IMR-90 (cell line): ENCODE data around the gene SLC4A8. TPM values are rescaled to one million over a fixed set of nuclear protein-coding genes. Genes with fewer than 3 reads are reported as not detected.

Source experiments
- ATAC-seq: fragments of 200-7000 bp; cut with Tn5 transposase; 2 replicates; pipeline ENCODE4 v1.9.1; 2020; ENCODE audit warnings: low read depth, mild to moderate bottlenecking, moderate library complexity
- BruUV-seq: library from RNA; stranded (reverse); fragments of 400-500 nt; replicated peaks from 2 replicates; lab custom pipeline; 2021; lab: Mats Ljungman, UMichigan
- CTCF ChIA-PET: fragments of 300-600 bp; formaldehyde crosslinking; extraction: SDS; loops from one replicate; lab custom pipeline; 2021; ENCODE audit warnings: antibody characterized with exemption; lab: Yijun Ruan, JAX
- POLR2A ChIA-PET: fragments of 300-600 bp; sonication (Branson Sonifier 250); formaldehyde crosslinking; loops from one replicate; lab custom pipeline; 2022; ENCODE audit warnings: antibody characterized with exemption; ENCODE audit not compliant: unreplicated experiment; lab: Charles Lee
- DNase-seq: peaks from one replicate; pipeline ENCODE4 v3.0.0; 2013
- H2AFZ ChIP-seq: replicated peaks from 2 replicates; pipeline ENCODE3; 2013; ENCODE audit warnings: low read length, mild to moderate bottlenecking; ENCODE audit not compliant: poor library complexity
- H2AK5ac ChIP-seq: 2 replicates; pipeline ENCODE4 v1.6.1; 2013; ENCODE audit warnings: low read depth, low read length, inconsistent platforms
- H2AK9ac ChIP-seq: replicated peaks from 2 replicates; pipeline ENCODE3; 2013; ENCODE audit warnings: mild to moderate bottlenecking, low read depth, low read length, moderate library complexity; ENCODE audit not compliant: poor library complexity
- H2BK120ac ChIP-seq: 2 replicates; pipeline ENCODE4 v1.6.1; 2013; ENCODE audit warnings: low read depth, low read length, inconsistent platforms
- H2BK15ac ChIP-seq: 3 replicates; pipeline ENCODE4 v1.6.1; 2013; ENCODE audit warnings: low read depth, low read length, inconsistent platforms
- H2BK20ac ChIP-seq: 2 replicates; pipeline ENCODE4 v1.6.1; 2013; ENCODE audit warnings: low read depth, mild to moderate bottlenecking, inconsistent platforms, low read length, moderate library complexity
- H2BK5ac ChIP-seq: 2 replicates; pipeline ENCODE4 v1.6.1; 2013; ENCODE audit warnings: mild to moderate bottlenecking, low read depth, low read length, inconsistent platforms; ENCODE audit not compliant: poor library complexity, severe bottlenecking
- H3K14ac ChIP-seq: replicated peaks from 2 replicates; pipeline ENCODE4 v1.6.1; 2013; ENCODE audit warnings: low read depth, low read length, inconsistent platforms
- H3K18ac ChIP-seq: 2 replicates; pipeline ENCODE4 v1.6.1; 2013; ENCODE audit warnings: low read depth, low read length, control low read depth
- H3K23ac ChIP-seq: 2 replicates; pipeline ENCODE4 v1.6.1; 2013; ENCODE audit warnings: low read depth, low read length, inconsistent platforms
- H3K27ac ChIP-seq: 2 replicates; pipeline ENCODE4 v1.5.1; 2013; ENCODE audit warnings: mild to moderate bottlenecking, control low read depth, low read length; ENCODE audit not compliant: insufficient read depth
- H3K27me3 ChIP-seq: 2 replicates; pipeline ENCODE4 v1.6.1; 2013; ENCODE audit warnings: low read length; ENCODE audit not compliant: control insufficient read depth, insufficient read depth
- H3K36me3 ChIP-seq: 2 replicates; pipeline ENCODE4 v1.6.1; 2013; ENCODE audit warnings: low read length, mixed read lengths; ENCODE audit not compliant: control insufficient read depth, insufficient read depth
- H3K4ac ChIP-seq: 2 replicates; pipeline ENCODE4 v1.6.1; 2013; ENCODE audit warnings: low read depth, low read length, inconsistent platforms
- H3K4me1 ChIP-seq: 2 replicates; pipeline ENCODE4 v1.6.1; 2013; ENCODE audit warnings: low read length, mixed read lengths; ENCODE audit not compliant: control insufficient read depth, insufficient read depth
- H3K4me2 ChIP-seq: 2 replicates; pipeline ENCODE4 v1.6.1; 2013; ENCODE audit warnings: low read depth, mild to moderate bottlenecking, control low read depth, low read length, moderate library complexity
- H3K4me3 ChIP-seq: 2 replicates; pipeline ENCODE4 v1.5.1; 2013; ENCODE audit warnings: low read depth, mild to moderate bottlenecking, control low read depth, low read length, moderate library complexity; ENCODE audit not compliant: insufficient read depth
- H3K56ac ChIP-seq: 2 replicates; pipeline ENCODE4 v1.6.1; 2013; ENCODE audit warnings: low read length, inconsistent platforms; ENCODE audit not compliant: insufficient read depth; ENCODE audit errors: extremely low read depth
- H3K79me1 ChIP-seq, 2 experiments: 2 replicates each; pipeline ENCODE4 v1.6.1; 2013; ENCODE audit warnings: low read length in 2 of 2, inconsistent platforms in 1 of 2, low read depth in 1 of 2
- H3K9ac ChIP-seq: 2 replicates; pipeline ENCODE4 v1.6.1; 2013; ENCODE audit warnings: low read depth, low read length, control low read depth
- H3K9me1 ChIP-seq: 2 replicates; pipeline ENCODE4 v1.6.1; 2013; ENCODE audit warnings: low read length, inconsistent platforms; ENCODE audit not compliant: insufficient read depth
- H3K9me3 ChIP-seq: 2 replicates; pipeline ENCODE4 v1.6.1; 2013; ENCODE audit warnings: low read length; ENCODE audit not compliant: control insufficient read depth, insufficient read depth
- H4K20me1 ChIP-seq: 2 replicates; pipeline ENCODE4 v1.6.1; 2013; ENCODE audit warnings: low read length, inconsistent platforms; ENCODE audit not compliant: insufficient read depth
- H4K5ac ChIP-seq: 2 replicates; pipeline ENCODE4 v1.6.1; 2013; ENCODE audit warnings: mild to moderate bottlenecking, low read depth, low read length, control low read depth
- H4K8ac ChIP-seq, 2 experiments: 2 replicates each; pipeline ENCODE4 v1.6.1; 2013; ENCODE audit warnings: low read depth in 2 of 2, low read length in 2 of 2, control low read depth in 1 of 2, inconsistent platforms in 1 of 2
- H4K91ac ChIP-seq: 2 replicates; pipeline ENCODE4 v1.6.1; 2013; ENCODE audit warnings: low read depth, low read length, inconsistent platforms; ENCODE audit not compliant: insufficient read depth
- CEBPB ChIP-seq: IDR thresholded peaks from 2 replicates; pipeline ENCODE4 v1.6.1; 2012; ENCODE audit warnings: low read depth, low read length, improper control_type of control experiment
- CTCF ChIP-seq: conservative IDR thresholded peaks from 2 replicates; pipeline ENCODE4 v1.5.1; 2012; ENCODE audit warnings: mild to moderate bottlenecking, low read depth, low read length, improper control_type of control experiment
- MXI1 ChIP-seq: IDR thresholded peaks from 2 replicates; pipeline ENCODE4 v1.6.1; 2012; ENCODE audit warnings: low read depth, mild to moderate bottlenecking, low read length, moderate library complexity, borderline replicate concordance
- POLR2A ChIP-seq: IDR thresholded peaks from 2 replicates; pipeline ENCODE4 v1.6.1; 2012; ENCODE audit warnings: mild to moderate bottlenecking, low read depth, low read length
- RAD21 ChIP-seq: IDR thresholded peaks from 2 replicates; pipeline ENCODE4 v1.6.1; 2012; ENCODE audit warnings: low read length, improper control_type of control experiment
- WGBS, 2 experiments: methylation state at CpG; one replicate each; pipeline versions ENCODE4 v1.1.5 to v1.1.7; 2013; ENCODE audit warnings: missing lambda C conversion rate in 2 of 2; ENCODE audit not compliant: insufficient read length in 1 of 2; ENCODE audit errors: extremely low coverage in 2 of 2; 5-methylcytosine and 5-hydroxymethylcytosine counted together
- dilution Hi-C: fragments of 300-500 bp; cut with HindIII; formaldehyde crosslinking; loops from one replicate; pipeline ENCODE4 v1.14.3; 2018; ENCODE audit warnings: low sequenced_read_pairs; ENCODE audit not compliant: unreplicated experiment
- in situ Hi-C: fragments of 300-500 bp; cut with MboI; formaldehyde crosslinking; loops from 3 replicates; pipeline ENCODE4 v1.14.3; 2019; ENCODE audit warnings: low sequenced_read_pairs, inconsistent platforms, mixed read lengths
- intact Hi-C: fragments of 100-400 bp; cut with micrococcal nuclease; formaldehyde crosslinking; loops from 2 replicates; pipeline ENCODE4 v1.10.0; 2022
- polyA plus RNA-seq, 3 experiments: library from polyadenylated mRNA; depleted of rRNA; stranded (reverse); fragments of >200 nt; gene quantifications; 2 replicates each; pipeline ENCODE4 v1.2.3, GENCODE V29; 2012; ENCODE audit warnings: low replicate concordance in 1 of 3
- total RNA-seq: library from RNA; depleted of rRNA; stranded (reverse); fragments of >200 nt; gene quantifications from 2 replicates; pipeline ENCODE4 v1.2.3, GENCODE V29; 2012

The SLC4A8 gene
- total and polyA plus RNA-seq, 2 of the 4 experiments (the other 2 are of a cell fraction) = 3.1 to 5.2 TPM

GRCh38 chr12:51415931-51416330 is 8.7 kb upstream of the SLC4A8 start:
- DNase-seq (no peak), ATAC-seq (no peak)
- intact Hi-C loops (no loop called here), dilution Hi-C loops (no loop called here), in situ Hi-C loops (no loop called here)
- CTCF ChIA-PET = no interaction called here
- Histone ChIP-seq H2BK5ac (no peak overlapping the region), H3K4me3 (no peak overlapping the region), H4K8ac (no peak overlapping the region), H3K4me2 (no peak overlapping the region), H2AK5ac (no peak overlapping the region), H2BK15ac (no peak overlapping the region), H4K91ac (no peak overlapping the region), H3K79me1 (no peaks in the 10 kb centered on the region), H3K9me3 (no peaks in the 10 kb centered on the region), H3K56ac (no peak overlapping the region), H3K18ac (no peak overlapping the region), H4K5ac (no peak overlapping the region), H3K9ac (no peak overlapping the region), H3K36me3 (no peaks in the 10 kb centered on the region), H2BK20ac (no peak overlapping the region), H3K4ac (no peak overlapping the region), H3K27me3 (no peaks in the 10 kb centered on the region; the same call in 1 of the 2 replicates), H4K20me1 (no peaks in the 10 kb centered on the region), H2AK9ac (no peak overlapping the region), H3K23ac (no peak overlapping the region), H3K9me1 (no peaks in the 10 kb centered on the region), H3K4me1 (no peaks in the 10 kb centered on the region), H3K14ac (no peak overlapping the region), H2BK120ac (no peak overlapping the region), H3K27ac (no peak overlapping the region), H2AFZ (no peak overlapping the region)
- POLR2A ChIA-PET = no interaction called here
- WGBS, 2 experiments = no CpG with 5 or more reads among the region's 1 CpG
- no peak for TF ChIP-seq RAD21
- TF ChIP-seq CTCF = no peak
- no peak for TF ChIP-seq CEBPB
- TF ChIP-seq POLR2A = no peak
- TF ChIP-seq MXI1 = no peak
- BruUV-seq = no TSS peak
